ENCODE data around the gene MOSPD3.

DNA sequence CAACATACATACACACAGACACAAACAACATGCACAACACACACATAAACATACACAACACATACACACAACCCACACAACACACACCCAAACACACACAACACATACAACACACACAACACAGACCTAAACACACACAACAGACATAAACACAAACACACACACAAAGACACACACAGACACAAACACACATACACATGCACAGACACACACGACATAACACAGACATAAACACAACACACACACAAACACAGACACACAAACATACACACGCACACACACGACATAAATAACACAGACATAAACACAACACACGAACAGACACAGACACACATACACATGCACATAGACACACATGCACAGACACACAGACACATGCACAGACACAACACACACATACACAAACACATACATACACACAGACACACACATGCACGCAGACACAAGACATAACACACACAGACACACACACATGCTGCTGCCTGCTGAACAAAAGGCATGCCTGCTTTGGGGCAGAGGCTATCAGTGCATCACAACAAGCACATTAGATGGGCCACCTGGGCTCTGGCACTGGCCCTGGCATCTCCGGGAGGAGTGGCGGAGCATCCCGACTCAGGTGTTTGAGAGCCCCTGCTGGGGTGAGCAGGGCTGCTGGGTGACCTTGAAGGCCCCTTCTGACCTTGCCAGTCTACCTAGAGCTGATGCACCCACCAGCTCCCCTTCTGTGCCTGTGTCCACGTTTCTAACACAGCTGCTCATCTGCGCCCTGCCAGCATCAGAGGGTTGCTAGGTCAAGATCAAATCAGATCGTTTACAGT is 31.7 kb upstream of the MOSPD3 start:
- TF ChIP-seq CREB5 (CRISPR knock-in tag; IDR thresholded peaks at IDR 0.05; ENCODE audit: low read depth) = no peak
- no peak for TF ChIP-seq PATZ1 (CRISPR knock-in tag; IDR thresholded peaks at IDR 0.05; ENCODE audit: borderline replicate concordance)
- no peak for TF ChIP-seq RARB (CRISPR knock-in tag; IDR thresholded peaks at IDR 0.05)
- TF ChIP-seq GLIS3 (CRISPR knock-in tag; IDR thresholded peaks at IDR 0.05) = no peak
- no peak for TF ChIP-seq TOX (CRISPR knock-in tag; IDR thresholded peaks at IDR 0.05; ENCODE audit: borderline replicate concordance)
- no peak for TF ChIP-seq ZC3H10 (CRISPR knock-in tag; IDR thresholded peaks at IDR 0.05)
- TF ChIP-seq, protein P1, sequence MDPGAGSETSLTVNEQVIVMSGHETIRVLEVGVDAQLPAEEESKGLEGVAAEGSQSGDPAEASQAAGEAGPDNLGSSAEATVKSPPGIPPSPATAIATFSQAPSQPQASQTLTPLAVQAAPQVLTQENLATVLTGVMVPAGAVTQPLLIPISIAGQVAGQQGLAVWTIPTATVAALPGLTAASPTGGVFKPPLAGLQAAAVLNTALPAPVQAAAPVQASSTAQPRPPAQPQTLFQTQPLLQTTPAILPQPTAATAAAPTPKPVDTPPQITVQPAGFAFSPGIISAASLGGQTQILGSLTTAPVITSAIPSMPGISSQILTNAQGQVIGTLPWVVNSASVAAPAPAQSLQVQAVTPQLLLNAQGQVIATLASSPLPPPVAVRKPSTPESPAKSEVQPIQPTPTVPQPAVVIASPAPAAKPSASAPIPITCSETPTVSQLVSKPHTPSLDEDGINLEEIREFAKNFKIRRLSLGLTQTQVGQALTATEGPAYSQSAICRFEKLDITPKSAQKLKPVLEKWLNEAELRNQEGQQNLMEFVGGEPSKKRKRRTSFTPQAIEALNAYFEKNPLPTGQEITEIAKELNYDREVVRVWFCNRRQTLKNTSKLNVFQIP (CRISPR knock-in tag; IDR thresholded peaks at IDR 0.05; ENCODE audit: borderline replicate concordance, low read depth) = no peak
- no peak for TF ChIP-seq ZNF565 (CRISPR knock-in tag; conservative IDR thresholded peaks at IDR 0.05; ENCODE audit: low read depth)

Measured in SK-N-SH treated with all-trans-retinoic acid at 6 μM for 48 hours (cell line).